IMR-90 (cell line): ENCODE data around the gene TMEM239.

Experiments used
- CTCF ChIP-seq: conservative IDR thresholded peaks from 2 replicates; pipeline ENCODE4 v1.5.1; 2012; ENCODE audit warnings: mild to moderate bottlenecking, low read depth, low read length, improper control_type of control experiment
- MAZ ChIP-seq: IDR thresholded peaks from 2 replicates; pipeline ENCODE4 v1.6.1; 2012; ENCODE audit warnings: low read depth, mild to moderate bottlenecking, low read length, improper control_type of control experiment, moderate library complexity, borderline replicate concordance
- POLR2A ChIP-seq: IDR thresholded peaks from 2 replicates; pipeline ENCODE4 v1.6.1; 2012; ENCODE audit warnings: mild to moderate bottlenecking, low read depth, low read length

DNA sequence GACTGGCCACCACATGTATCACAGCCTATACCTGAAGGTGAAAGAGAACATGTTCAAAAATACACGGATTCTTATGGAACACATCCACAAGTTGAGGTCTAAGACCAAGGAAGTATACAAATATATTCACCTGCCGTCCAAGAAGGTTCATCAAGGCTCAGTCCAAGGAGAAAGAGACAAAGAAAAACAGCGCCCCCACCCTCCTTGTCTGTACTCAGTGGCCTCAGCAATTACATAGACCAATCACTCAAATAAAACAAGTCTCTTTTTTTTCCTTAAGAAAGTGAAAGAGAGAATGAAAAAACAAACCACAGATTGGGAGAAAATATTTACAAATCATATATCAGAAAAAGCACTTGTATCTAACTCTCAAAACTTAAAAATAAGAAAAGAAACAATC is 35.2 kb upstream of the TMEM239 start:
- TF ChIP-seq MAZ (no peak), CTCF (no peak), POLR2A (no peak)
